ENCODE data around the gene NKX2-3.

The NKX2-3 gene

GRCh38 chr10:99531696-99532593, 797 bp upstream of the NKX2-3 start:
- Mint-ChIP-seq H3K36me3 (ENCODE audit: low read depth) (no peaks in the 10 kb centered on the region), H3K4me1 (ENCODE audit: low read depth) (peaks cover 60% of the 10 kb centered on the region), H3K9me3 (no peaks in the 10 kb centered on the region), H3K4me3 (no peak overlapping the region), H3K27me3 (peaks cover 95% of the 10 kb centered on the region), H3K27ac (no peak overlapping the region)
- DNase-seq: no peak

DNA sequence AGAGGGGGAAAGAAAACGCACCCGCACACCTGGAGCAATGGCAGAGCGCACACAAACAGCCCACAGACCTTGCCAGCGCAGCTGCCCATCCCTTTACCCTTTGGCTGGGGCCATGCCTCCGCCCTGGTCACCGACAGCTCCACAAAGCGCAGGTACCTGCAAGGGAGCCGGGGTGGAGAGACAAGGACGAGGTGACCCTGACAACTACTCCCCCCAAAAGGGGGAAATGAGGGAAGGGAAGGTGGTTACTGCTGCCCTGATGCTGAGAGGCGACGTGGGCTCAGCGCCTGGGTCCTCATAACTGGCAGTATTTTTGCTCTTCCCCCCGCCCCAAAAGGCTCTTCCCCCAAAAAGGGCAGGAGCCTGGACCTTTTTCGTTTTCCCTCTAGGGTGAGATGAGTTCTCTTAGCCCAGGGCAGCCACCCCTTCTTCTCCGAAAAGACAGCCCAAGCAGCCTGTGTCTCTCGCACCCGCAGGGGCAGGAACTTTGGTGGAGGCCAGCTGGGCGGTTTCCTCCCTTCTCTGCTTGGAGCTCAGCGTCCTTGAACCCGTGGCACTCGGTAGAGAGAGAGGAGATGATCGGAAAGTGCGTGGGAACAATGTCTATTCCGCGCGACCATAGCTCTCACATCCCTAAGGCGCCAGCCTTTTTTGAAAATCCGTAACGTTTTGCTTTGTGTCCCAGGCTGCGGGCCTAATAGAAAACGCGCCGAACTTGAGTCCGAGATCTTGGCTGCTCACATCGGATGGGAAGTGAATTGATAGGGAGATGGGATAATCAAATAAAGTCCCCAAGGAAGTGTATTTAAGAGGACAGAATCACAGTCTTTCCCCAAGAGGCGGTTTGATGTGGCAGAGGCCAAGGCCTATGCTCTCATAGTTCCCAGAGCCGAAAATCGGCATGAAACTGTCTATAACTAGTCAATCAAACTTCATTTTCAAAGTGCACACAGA, 1.0 kb downstream of the NKX2-3 start:
- no peak for DNase-seq
- peak overlapping the region; percentile 54 for H3K4me3 Mint-ChIP-seq
- H3K27me3 Mint-ChIP-seq: peaks cover 95% of the 10 kb centered on the region
- H3K9me3 Mint-ChIP-seq: no peaks in the 10 kb centered on the region
- peaks cover 53% of the 10 kb centered on the region for H3K4me1 Mint-ChIP-seq (ENCODE audit: low read depth)
- no peaks in the 10 kb centered on the region for H3K36me3 Mint-ChIP-seq (ENCODE audit: low read depth)
- peak overlapping the region; percentile 4 for H3K27ac Mint-ChIP-seq

- no peak for DNase-seq
- peaks cover 49% of the 10 kb centered on the region for H3K4me1 Mint-ChIP-seq (ENCODE audit: low read depth)
- H3K27me3 Mint-ChIP-seq: peaks cover 95% of the 10 kb centered on the region
- H3K9me3 Mint-ChIP-seq: no peaks in the 10 kb centered on the region
- no peaks in the 10 kb centered on the region for H3K36me3 Mint-ChIP-seq (ENCODE audit: low read depth)
- H3K27ac Mint-ChIP-seq: peak overlapping the region; percentile 33
- peak overlapping the region; percentile 54 for H3K4me3 Mint-ChIP-seq
Observed at GRCh38 chr10:99534450-99534938, 1.8 kb downstream of the NKX2-3 start.

- H3K36me3 Mint-ChIP-seq (ENCODE audit: low read depth): no peaks in the 10 kb centered on the region
- H3K9me3 Mint-ChIP-seq: no peaks in the 10 kb centered on the region
- peaks cover 46% of the 10 kb centered on the region for H3K4me1 Mint-ChIP-seq (ENCODE audit: low read depth)
- peaks cover 95% of the 10 kb centered on the region for H3K27me3 Mint-ChIP-seq
- H3K27ac Mint-ChIP-seq: peak overlapping the region; percentile 33
- peak; percentile 47 for DNase-seq
- peak overlapping the region; percentile 54 for H3K4me3 Mint-ChIP-seq
Observed at GRCh38 chr10:99534939-99535763, 2.4 kb downstream of the NKX2-3 start.

DNA sequence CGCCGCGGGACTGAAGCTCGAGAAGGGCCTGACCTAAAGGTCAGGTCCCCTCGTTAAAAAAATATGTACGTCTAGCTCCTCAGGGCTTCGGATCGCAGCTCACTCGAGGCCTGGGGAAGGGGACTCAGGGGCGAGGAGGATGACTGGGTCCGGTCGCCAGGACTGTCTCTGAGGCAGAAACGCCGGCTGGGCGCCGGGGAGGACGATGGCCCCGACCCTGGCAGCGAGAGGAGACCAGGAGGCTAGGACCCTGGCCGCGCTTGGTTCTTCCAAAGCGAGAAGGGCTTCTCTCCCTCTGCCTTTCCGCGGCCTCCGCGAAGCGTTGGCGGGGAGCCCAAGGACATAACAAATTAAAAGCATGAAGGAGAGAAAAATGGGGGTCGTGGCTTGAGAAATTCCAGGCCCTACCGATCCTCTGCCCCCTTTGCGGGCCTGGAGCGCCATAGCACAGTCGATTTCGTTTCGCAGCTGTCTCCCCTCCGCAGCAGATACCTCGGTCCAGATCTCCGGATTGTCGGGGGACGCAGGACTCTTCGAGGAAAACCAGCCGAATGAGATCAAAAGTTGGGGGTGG, 3.1 kb downstream of the NKX2-3 start:
- Mint-ChIP-seq H3K27ac (no peak overlapping the region), H3K27me3 (peaks cover 91% of the 10 kb centered on the region), H3K4me1 (ENCODE audit: low read depth) (peaks cover 45% of the 10 kb centered on the region), H3K4me3 (peak overlapping the region; percentile 35), H3K36me3 (ENCODE audit: low read depth) (no peaks in the 10 kb centered on the region), H3K9me3 (no peaks in the 10 kb centered on the region)
- DNase-seq: no peak

DNA sequence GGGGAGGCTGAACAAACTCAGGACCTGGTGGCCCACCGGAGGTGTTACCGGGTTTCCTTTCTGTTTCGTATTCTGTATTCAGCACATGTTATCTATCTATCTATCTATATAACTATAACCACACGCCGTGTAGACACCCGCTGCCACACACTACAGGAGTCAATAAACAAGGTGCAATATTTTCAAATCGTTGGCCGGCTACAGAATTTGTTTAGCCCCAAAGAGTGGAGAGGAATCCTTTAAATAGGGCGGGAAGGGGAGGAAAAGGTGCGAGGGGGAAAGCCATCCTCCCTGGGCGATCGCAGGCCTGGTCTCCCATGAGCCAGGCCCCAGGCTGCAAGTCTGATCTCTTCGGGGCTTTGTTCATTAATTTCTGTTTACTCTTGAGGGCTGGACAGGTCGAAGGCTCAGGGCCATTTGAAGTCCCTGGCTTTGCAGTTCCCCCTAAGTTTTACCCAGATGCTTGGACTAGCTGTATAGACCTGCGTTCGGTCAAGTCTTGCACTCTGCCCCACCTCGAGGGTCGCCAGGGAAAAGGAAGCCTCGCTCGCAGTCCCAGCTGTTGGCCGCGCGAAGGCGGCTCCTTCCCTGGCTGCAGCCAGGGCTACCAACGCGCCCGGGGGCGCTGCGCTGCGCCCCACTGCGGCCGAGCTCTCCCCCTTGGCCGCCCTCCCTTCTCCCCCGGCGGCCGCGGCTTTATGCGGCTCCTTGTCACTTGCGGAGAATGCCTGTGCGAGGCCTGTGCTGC, 3.8 kb downstream of the NKX2-3 start:
- DNase-seq: peak; percentile 44
- peaks cover 41% of the 10 kb centered on the region for H3K4me1 Mint-ChIP-seq (ENCODE audit: low read depth)
- peaks cover 91% of the 10 kb centered on the region for H3K27me3 Mint-ChIP-seq
- no peaks in the 10 kb centered on the region for H3K36me3 Mint-ChIP-seq (ENCODE audit: low read depth)
- H3K9me3 Mint-ChIP-seq: no peaks in the 10 kb centered on the region
- no peak overlapping the region for H3K27ac Mint-ChIP-seq
- peak overlapping the region; percentile 35 for H3K4me3 Mint-ChIP-seq

DNA sequence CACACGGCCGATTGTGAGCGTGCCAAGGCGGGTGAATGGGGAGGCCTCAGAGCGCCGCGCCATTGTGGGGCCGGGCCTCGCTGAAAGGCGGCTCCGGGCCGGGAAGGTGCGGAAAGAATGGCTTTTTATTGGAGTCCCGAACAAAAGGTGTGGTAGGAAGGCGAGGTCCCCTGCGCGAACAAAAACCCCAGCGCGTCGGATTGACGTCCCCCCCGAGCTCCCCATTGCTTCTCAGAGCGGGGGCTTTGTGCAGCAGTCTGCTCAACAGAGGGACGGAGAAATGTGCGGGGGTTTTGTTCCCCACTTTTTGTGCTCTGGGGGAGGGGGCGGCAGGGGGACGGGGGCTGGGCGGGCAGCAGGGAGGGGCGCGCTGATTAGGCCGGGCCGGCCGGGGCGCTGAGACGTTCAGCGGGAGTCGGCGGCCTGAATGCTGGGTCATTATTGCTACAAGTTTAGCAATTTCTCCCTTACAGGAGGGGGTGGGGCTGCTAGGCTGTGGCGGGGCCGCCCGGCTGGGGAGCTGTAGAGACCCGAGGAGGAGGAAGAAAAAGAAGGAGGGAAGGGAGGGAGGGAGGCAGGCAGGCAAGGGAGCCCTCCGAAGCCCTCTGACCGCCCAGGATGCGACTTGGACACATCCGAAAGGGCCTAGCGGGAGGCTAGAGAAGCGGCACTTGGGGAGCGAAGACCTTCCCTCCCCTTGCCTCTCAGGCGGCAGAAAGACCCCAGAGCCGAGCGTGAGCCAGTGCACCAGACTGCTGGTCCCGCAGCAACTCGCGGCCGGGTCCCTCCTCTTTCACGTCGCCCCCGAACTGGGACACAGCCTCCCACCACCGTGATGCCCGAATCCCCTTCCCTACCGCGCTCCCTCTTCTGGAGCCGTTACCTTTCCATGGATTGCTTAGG, 4.6 kb downstream of the NKX2-3 start:
- no peak for DNase-seq
- Mint-ChIP-seq H3K4me3 (peak overlapping the region; percentile 20), H3K36me3 (ENCODE audit: low read depth) (no peaks in the 10 kb centered on the region), H3K27me3 (peaks cover 89% of the 10 kb centered on the region), H3K4me1 (ENCODE audit: low read depth) (peaks cover 36% of the 10 kb centered on the region), H3K9me3 (no peaks in the 10 kb centered on the region), H3K27ac (no peak overlapping the region)

DNA sequence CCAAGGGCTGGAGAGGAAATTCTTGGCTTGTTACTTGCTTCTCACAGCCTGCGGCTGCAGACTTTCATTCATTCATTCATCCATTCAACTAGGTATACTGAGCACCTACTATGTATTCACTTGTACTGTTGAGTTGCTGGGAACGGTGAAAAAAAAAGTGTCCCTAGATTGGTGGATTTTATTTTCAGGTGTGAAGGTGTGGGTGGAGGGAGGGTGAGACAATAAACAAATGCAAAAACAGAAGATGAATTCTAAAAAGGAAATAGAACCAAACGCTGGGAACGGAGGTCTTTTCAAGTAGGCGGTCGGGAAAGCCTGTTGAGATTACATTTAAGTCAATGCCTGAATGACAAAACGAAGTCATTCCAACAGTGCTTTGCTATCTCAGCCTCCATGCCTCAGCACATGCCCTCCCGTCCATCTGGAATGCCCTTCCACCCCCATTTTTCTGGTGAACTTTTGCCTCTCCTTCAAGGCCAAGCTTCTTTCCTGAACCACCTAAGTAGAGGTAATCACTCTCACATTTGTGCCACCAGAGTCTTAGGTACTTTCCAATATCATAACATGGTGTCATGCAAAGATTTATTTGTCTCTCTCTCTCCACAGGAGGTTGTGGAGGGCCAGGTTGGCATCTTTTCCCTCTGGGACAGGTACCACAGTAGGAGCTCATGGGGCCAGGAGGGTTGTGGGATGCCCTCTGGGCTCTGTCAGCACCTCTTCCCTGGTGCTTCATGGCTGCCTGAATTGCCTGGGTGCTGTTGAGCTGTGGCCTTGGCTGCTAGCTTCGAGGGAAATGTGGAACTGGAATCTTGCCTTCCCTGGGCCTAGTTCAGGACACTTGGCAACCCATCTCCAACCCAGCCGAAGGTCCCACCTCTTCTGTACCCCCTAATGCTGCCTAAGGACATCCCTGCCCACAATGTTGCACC, 5.5 kb downstream of the NKX2-3 start:
- H3K4me3 Mint-ChIP-seq: no peak overlapping the region
- H3K27me3 Mint-ChIP-seq: peaks cover 89% of the 10 kb centered on the region
- peaks cover 27% of the 10 kb centered on the region for H3K4me1 Mint-ChIP-seq (ENCODE audit: low read depth)
- DNase-seq: no peak
- no peak overlapping the region for H3K27ac Mint-ChIP-seq
- no peaks in the 10 kb centered on the region for H3K36me3 Mint-ChIP-seq (ENCODE audit: low read depth)
- no peaks in the 10 kb centered on the region for H3K9me3 Mint-ChIP-seq

DNA sequence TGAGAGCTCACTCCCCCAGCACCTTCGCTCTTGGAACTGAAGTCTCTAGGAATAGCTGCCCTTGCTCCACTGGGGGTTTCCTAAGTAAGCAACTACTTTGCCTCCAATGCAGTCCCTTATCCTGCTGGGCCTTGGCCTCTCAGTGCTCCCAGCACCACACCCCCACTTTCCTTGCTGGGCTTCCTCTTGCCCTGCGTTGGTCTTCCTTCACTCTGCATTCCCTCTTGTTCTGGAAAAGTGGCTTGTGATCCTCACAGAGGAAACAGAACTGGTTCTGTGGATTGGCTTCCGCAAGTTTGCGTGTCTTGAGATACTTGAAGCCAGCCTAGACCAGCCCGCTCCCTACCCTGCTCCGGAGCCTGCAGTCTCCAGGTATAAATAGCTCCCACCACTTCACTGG, 6.4 kb downstream of the NKX2-3 start:
- H3K27me3 Mint-ChIP-seq: peaks cover 89% of the 10 kb centered on the region
- no peak overlapping the region for H3K4me3 Mint-ChIP-seq
- no peaks in the 10 kb centered on the region for H3K9me3 Mint-ChIP-seq
- peaks cover 21% of the 10 kb centered on the region for H3K4me1 Mint-ChIP-seq (ENCODE audit: low read depth)
- H3K36me3 Mint-ChIP-seq (ENCODE audit: low read depth): no peaks in the 10 kb centered on the region
- DNase-seq: no peak
- no peak overlapping the region for H3K27ac Mint-ChIP-seq

- no peak overlapping the region for H3K27ac Mint-ChIP-seq
- H3K36me3 Mint-ChIP-seq (ENCODE audit: low read depth): no peaks in the 10 kb centered on the region
- peaks cover 89% of the 10 kb centered on the region for H3K27me3 Mint-ChIP-seq
Observed at GRCh38 chr10:99539820-99540219, 7.1 kb downstream of the NKX2-3 start.

GRCh38 chr10:99540306-99540656, 7.5 kb downstream of the NKX2-3 start:
- H3K27me3 Mint-ChIP-seq: peaks cover 91% of the 10 kb centered on the region
- H3K4me1 Mint-ChIP-seq (ENCODE audit: low read depth): peaks cover 12% of the 10 kb centered on the region
- no peak overlapping the region for H3K27ac Mint-ChIP-seq
- H3K9me3 Mint-ChIP-seq: no peaks in the 10 kb centered on the region
- no peak overlapping the region for H3K4me3 Mint-ChIP-seq
- DNase-seq: no peak
- no peaks in the 10 kb centered on the region for H3K36me3 Mint-ChIP-seq (ENCODE audit: low read depth)

More at GRCh38 chr10:99539820-99540219, 7.1 kb downstream of the NKX2-3 start:
- DNase-seq: no peak
- H3K9me3 Mint-ChIP-seq: no peaks in the 10 kb centered on the region
- H3K4me1 Mint-ChIP-seq (ENCODE audit: low read depth): peaks cover 14% of the 10 kb centered on the region
- no peak overlapping the region for H3K4me3 Mint-ChIP-seq

All from activated T-cell treated with anti-CD3 and anti-CD28 coated beads, Interleukin-2, amount 50 U/mL, for 24 hours (primary cell).